A673 (cell line): ENCODE measurements around the gene PPP6R2.

Experiments used
- EZH2 ChIP-seq: fragments of 200-600 bp; sonication (generic); IDR thresholded peaks from 2 replicates; pipeline ENCODE4 v1.6.1; 2017; ENCODE audit warnings: borderline replicate concordance, low read depth, mild to moderate bottlenecking, mixed read lengths, antibody characterized with exemption, low read length; ENCODE audit not compliant: poor library complexity, severe bottlenecking
- TF ChIP-seq, protein P1 (sequence below): fragments of 300-800, 200-600 bp; sonication (generic); conservative IDR thresholded peaks from 2 replicates; pipeline ENCODE4 v1.5.1; 2017; ENCODE audit warnings: low read depth, mild to moderate bottlenecking, antibody characterized with exemption, low read length, moderate library complexity, mixed read lengths

GRCh38 chr22:50346470-50346869 lies 3.3 kb downstream of the PPP6R2 start:
- TF ChIP-seq, protein P1, sequence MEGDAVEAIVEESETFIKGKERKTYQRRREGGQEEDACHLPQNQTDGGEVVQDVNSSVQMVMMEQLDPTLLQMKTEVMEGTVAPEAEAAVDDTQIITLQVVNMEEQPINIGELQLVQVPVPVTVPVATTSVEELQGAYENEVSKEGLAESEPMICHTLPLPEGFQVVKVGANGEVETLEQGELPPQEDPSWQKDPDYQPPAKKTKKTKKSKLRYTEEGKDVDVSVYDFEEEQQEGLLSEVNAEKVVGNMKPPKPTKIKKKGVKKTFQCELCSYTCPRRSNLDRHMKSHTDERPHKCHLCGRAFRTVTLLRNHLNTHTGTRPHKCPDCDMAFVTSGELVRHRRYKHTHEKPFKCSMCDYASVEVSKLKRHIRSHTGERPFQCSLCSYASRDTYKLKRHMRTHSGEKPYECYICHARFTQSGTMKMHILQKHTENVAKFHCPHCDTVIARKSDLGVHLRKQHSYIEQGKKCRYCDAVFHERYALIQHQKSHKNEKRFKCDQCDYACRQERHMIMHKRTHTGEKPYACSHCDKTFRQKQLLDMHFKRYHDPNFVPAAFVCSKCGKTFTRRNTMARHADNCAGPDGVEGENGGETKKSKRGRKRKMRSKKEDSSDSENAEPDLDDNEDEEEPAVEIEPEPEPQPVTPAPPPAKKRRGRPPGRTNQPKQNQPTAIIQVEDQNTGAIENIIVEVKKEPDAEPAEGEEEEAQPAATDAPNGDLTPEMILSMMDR: no peak
- no peak for TF ChIP-seq EZH2
